ENCODE results near the gene PBX3.

The PBX3 gene

GRCh38 chr9:125992557-125992956, 245.4 kb downstream of the PBX3 start:
- no peaks in the 10 kb centered on the region for H3K4me1 ChIP-seq (ENCODE audit: control insufficient read depth, low read depth, low read length)
- H3K36me3 ChIP-seq (ENCODE audit: control insufficient read depth, insufficient read depth, low read length) = no peaks in the 10 kb centered on the region
- H3K79me1 ChIP-seq (ENCODE audit: low read length) = no peaks in the 10 kb centered on the region
- H2BK5ac ChIP-seq (ENCODE audit: low read length) = no peak overlapping the region
- no peaks in the 10 kb centered on the region for H3K27me3 ChIP-seq (ENCODE audit: insufficient read depth, low read length, poor library complexity)
- H2BK15ac ChIP-seq (replicated peaks; ENCODE audit: low read depth) = no peak overlapping the region
- H3K4ac ChIP-seq (ENCODE audit: low read depth, low read length) = no peak overlapping the region
- no peak overlapping the region for H4K8ac ChIP-seq (ENCODE audit: low read depth, low read length)
- H3K4me2 ChIP-seq (ENCODE audit: low read length) = no peak overlapping the region
- no peak overlapping the region for H3K27ac ChIP-seq (ENCODE audit: low read depth, low read length)
- H2AK5ac ChIP-seq (ENCODE audit: low read length) = no peak overlapping the region
- no peak overlapping the region for H3K9ac ChIP-seq (ENCODE audit: low read length)
- H4K5ac ChIP-seq (ENCODE audit: low read length) = no peak overlapping the region
- WGBS (ENCODE audit: extremely low coverage, insufficient coverage, low lambda C conversion rate) = no CpG with 5 or more reads among the region's 8 CpGs
- H3K56ac ChIP-seq (ENCODE audit: low read length) = no peak overlapping the region
- no peak overlapping the region for H3K4me3 ChIP-seq (ENCODE audit: low read length)
- no peaks in the 10 kb centered on the region for H3K79me2 ChIP-seq (ENCODE audit: control insufficient read depth, insufficient read depth, low read length)
- no peak overlapping the region for H2BK120ac ChIP-seq (ENCODE audit: low read depth, low read length)
- no peak overlapping the region for H3K18ac ChIP-seq (ENCODE audit: low read length)
- H3K23ac ChIP-seq (ENCODE audit: low read length) = no peak overlapping the region
- no peak for DNase-seq

GRCh38 chr9:125993466-125993865, 246.3 kb downstream of the PBX3 start:
- no peak overlapping the region for H3K18ac ChIP-seq (ENCODE audit: low read length)
- no peak overlapping the region for H3K4ac ChIP-seq (ENCODE audit: low read depth, low read length)
- no peak overlapping the region for H3K56ac ChIP-seq (ENCODE audit: low read length)
- no CpG with 5 or more reads among the region's 15 CpGs for WGBS (ENCODE audit: extremely low coverage, insufficient coverage, low lambda C conversion rate)
- no peaks in the 10 kb centered on the region for H3K27me3 ChIP-seq (ENCODE audit: insufficient read depth, low read length, poor library complexity)
- H2BK5ac ChIP-seq (ENCODE audit: low read length) = no peak overlapping the region
- H4K5ac ChIP-seq (ENCODE audit: low read length) = no peak overlapping the region
- H3K23ac ChIP-seq (ENCODE audit: low read length) = no peak overlapping the region
- H3K36me3 ChIP-seq (ENCODE audit: control insufficient read depth, insufficient read depth, low read length) = no peaks in the 10 kb centered on the region
- no peak overlapping the region for H2BK15ac ChIP-seq (replicated peaks; ENCODE audit: low read depth)
- H4K8ac ChIP-seq (ENCODE audit: low read depth, low read length) = no peak overlapping the region
- H3K4me1 ChIP-seq (ENCODE audit: control insufficient read depth, low read depth, low read length) = no peaks in the 10 kb centered on the region
- no peaks in the 10 kb centered on the region for H3K79me2 ChIP-seq (ENCODE audit: control insufficient read depth, insufficient read depth, low read length)
- no peak overlapping the region for H3K4me3 ChIP-seq (ENCODE audit: low read length)
- H3K27ac ChIP-seq (ENCODE audit: low read depth, low read length) = no peak overlapping the region
- no peaks in the 10 kb centered on the region for H3K79me1 ChIP-seq (ENCODE audit: low read length)
- no peak overlapping the region for H2BK120ac ChIP-seq (ENCODE audit: low read depth, low read length)
- no peak overlapping the region for H2AK5ac ChIP-seq (ENCODE audit: low read length)
- DNase-seq = no peak
- no peak overlapping the region for H3K9ac ChIP-seq (ENCODE audit: low read length)
- no peak overlapping the region for H3K4me2 ChIP-seq (ENCODE audit: low read length)

GRCh38 chr9:125994066-125994943, 247.1 kb downstream of the PBX3 start:
- H3K23ac ChIP-seq (ENCODE audit: low read length) = no peak overlapping the region
- H3K79me1 ChIP-seq (ENCODE audit: low read length) = no peaks in the 10 kb centered on the region
- no peak overlapping the region for H3K18ac ChIP-seq (ENCODE audit: low read length)
- H3K56ac ChIP-seq (ENCODE audit: low read length) = no peak overlapping the region
- H3K4me2 ChIP-seq (ENCODE audit: low read length) = no peak overlapping the region
- no peak overlapping the region for H4K8ac ChIP-seq (ENCODE audit: low read depth, low read length)
- no peaks in the 10 kb centered on the region for H3K4me1 ChIP-seq (ENCODE audit: control insufficient read depth, low read depth, low read length)
- no peak overlapping the region for H3K27ac ChIP-seq (ENCODE audit: low read depth, low read length)
- no CpG with 5 or more reads among the region's 19 CpGs for WGBS (ENCODE audit: extremely low coverage, insufficient coverage, low lambda C conversion rate)
- H3K27me3 ChIP-seq (ENCODE audit: insufficient read depth, low read length, poor library complexity) = no peaks in the 10 kb centered on the region
- no peak overlapping the region for H4K5ac ChIP-seq (ENCODE audit: low read length)
- no peak overlapping the region for H2BK15ac ChIP-seq (replicated peaks; ENCODE audit: low read depth)
- H2BK5ac ChIP-seq (ENCODE audit: low read length) = no peak overlapping the region
- H2BK120ac ChIP-seq (ENCODE audit: low read depth, low read length) = no peak overlapping the region
- H3K4me3 ChIP-seq (ENCODE audit: low read length) = no peak overlapping the region
- DNase-seq = no peak
- no peak overlapping the region for H3K4ac ChIP-seq (ENCODE audit: low read depth, low read length)
- H2AK5ac ChIP-seq (ENCODE audit: low read length) = no peak overlapping the region
- H3K36me3 ChIP-seq (ENCODE audit: control insufficient read depth, insufficient read depth, low read length) = no peaks in the 10 kb centered on the region
- no peaks in the 10 kb centered on the region for H3K79me2 ChIP-seq (ENCODE audit: control insufficient read depth, insufficient read depth, low read length)
- no peak overlapping the region for H3K9ac ChIP-seq (ENCODE audit: low read length)

GRCh38 chr9:125995006-125995405, 247.8 kb downstream of the PBX3 start:
- Histone ChIP-seq H3K4me2 (ENCODE audit: low read length) (no peak overlapping the region), H3K4me1 (ENCODE audit: control insufficient read depth, low read depth, low read length) (no peaks in the 10 kb centered on the region), H4K5ac (ENCODE audit: low read length) (no peak overlapping the region), H3K36me3 (ENCODE audit: control insufficient read depth, insufficient read depth, low read length) (no peaks in the 10 kb centered on the region), H3K9ac (ENCODE audit: low read length) (no peak overlapping the region), H3K23ac (ENCODE audit: low read length) (no peak overlapping the region), H3K79me1 (ENCODE audit: low read length) (no peaks in the 10 kb centered on the region), H3K4me3 (ENCODE audit: low read length) (no peak overlapping the region), H3K27ac (ENCODE audit: low read depth, low read length) (no peak overlapping the region), H3K79me2 (ENCODE audit: control insufficient read depth, insufficient read depth, low read length) (no peaks in the 10 kb centered on the region), H2AK5ac (ENCODE audit: low read length) (no peak overlapping the region), H3K18ac (ENCODE audit: low read length) (no peak overlapping the region), H2BK5ac (ENCODE audit: low read length) (no peak overlapping the region), H4K8ac (ENCODE audit: low read depth, low read length) (no peak overlapping the region), H3K56ac (ENCODE audit: low read length) (no peak overlapping the region), H2BK120ac (ENCODE audit: low read depth, low read length) (no peak overlapping the region), H2BK15ac (replicated peaks; ENCODE audit: low read depth) (no peak overlapping the region), H3K27me3 (ENCODE audit: insufficient read depth, low read length, poor library complexity) (no peaks in the 10 kb centered on the region), H3K4ac (ENCODE audit: low read depth, low read length) (no peak overlapping the region)
- whole genome bisulfite sequencing (ENCODE audit: extremely low coverage, insufficient coverage, low lambda C conversion rate) = no CpG with 5 or more reads among the region's 5 CpGs
- no peak for DNase-seq

GRCh38 chr9:125995706-125996105, 248.5 kb downstream of the PBX3 start:
- WGBS (ENCODE audit: extremely low coverage, insufficient coverage, low lambda C conversion rate) = no CpG with 5 or more reads among the region's 10 CpGs
- Histone ChIP-seq H2BK120ac (ENCODE audit: low read depth, low read length) (no peak overlapping the region), H2BK5ac (ENCODE audit: low read length) (no peak overlapping the region), H3K79me1 (ENCODE audit: low read length) (no peaks in the 10 kb centered on the region), H4K5ac (ENCODE audit: low read length) (no peak overlapping the region), H3K4ac (ENCODE audit: low read depth, low read length) (no peak overlapping the region), H3K9ac (ENCODE audit: low read length) (no peak overlapping the region), H2AK5ac (ENCODE audit: low read length) (no peak overlapping the region), H3K36me3 (ENCODE audit: control insufficient read depth, insufficient read depth, low read length) (no peaks in the 10 kb centered on the region), H3K79me2 (ENCODE audit: control insufficient read depth, insufficient read depth, low read length) (no peaks in the 10 kb centered on the region), H3K4me3 (ENCODE audit: low read length) (no peak overlapping the region), H2BK15ac (replicated peaks; ENCODE audit: low read depth) (no peak overlapping the region), H3K27me3 (ENCODE audit: insufficient read depth, low read length, poor library complexity) (no peaks in the 10 kb centered on the region), H3K27ac (ENCODE audit: low read depth, low read length) (no peak overlapping the region), H3K18ac (ENCODE audit: low read length) (no peak overlapping the region), H3K4me2 (ENCODE audit: low read length) (no peak overlapping the region), H4K8ac (ENCODE audit: low read depth, low read length) (no peak overlapping the region), H3K23ac (ENCODE audit: low read length) (no peak overlapping the region), H3K56ac (ENCODE audit: low read length) (no peak overlapping the region), H3K4me1 (ENCODE audit: control insufficient read depth, low read depth, low read length) (no peaks in the 10 kb centered on the region)
- DNase-seq = no peak

GRCh38 chr9:125996791-125997190, 249.6 kb downstream of the PBX3 start:
- no peak overlapping the region for H3K4me2 ChIP-seq (ENCODE audit: low read length)
- no peak overlapping the region for H3K4me3 ChIP-seq (ENCODE audit: low read length)
- no peak overlapping the region for H4K5ac ChIP-seq (ENCODE audit: low read length)
- no peaks in the 10 kb centered on the region for H3K27me3 ChIP-seq (ENCODE audit: insufficient read depth, low read length, poor library complexity)
- no peak overlapping the region for H2BK120ac ChIP-seq (ENCODE audit: low read depth, low read length)
- no peak overlapping the region for H3K18ac ChIP-seq (ENCODE audit: low read length)
- no CpG with 5 or more reads among the region's 10 CpGs for WGBS (ENCODE audit: extremely low coverage, insufficient coverage, low lambda C conversion rate)
- no peaks in the 10 kb centered on the region for H3K4me1 ChIP-seq (ENCODE audit: control insufficient read depth, low read depth, low read length)
- no peak overlapping the region for H2BK5ac ChIP-seq (ENCODE audit: low read length)
- no peak overlapping the region for H2BK15ac ChIP-seq (replicated peaks; ENCODE audit: low read depth)
- no peak overlapping the region for H3K9ac ChIP-seq (ENCODE audit: low read length)
- H2AK5ac ChIP-seq (ENCODE audit: low read length) = no peak overlapping the region
- no peak overlapping the region for H3K27ac ChIP-seq (ENCODE audit: low read depth, low read length)
- H3K79me2 ChIP-seq (ENCODE audit: control insufficient read depth, insufficient read depth, low read length) = no peaks in the 10 kb centered on the region
- H4K8ac ChIP-seq (ENCODE audit: low read depth, low read length) = no peak overlapping the region
- H3K56ac ChIP-seq (ENCODE audit: low read length) = no peak overlapping the region
- H3K4ac ChIP-seq (ENCODE audit: low read depth, low read length) = no peak overlapping the region
- H3K36me3 ChIP-seq (ENCODE audit: control insufficient read depth, insufficient read depth, low read length) = no peaks in the 10 kb centered on the region
- no peak overlapping the region for H3K23ac ChIP-seq (ENCODE audit: low read length)
- H3K79me1 ChIP-seq (ENCODE audit: low read length) = no peaks in the 10 kb centered on the region
- DNase-seq = no peak
